RWPE1 (cell line): Measurements from ENCODE around the gene TRIM72.

Experiments
- CTCF ChIA-PET: fragments of 350-600 bp; sonication (Branson Sonifier 250); formaldehyde crosslinking; extraction: SDS; loops from one replicate; lab custom pipeline; 2021; lab: Yijun Ruan, JAX
- POLR2A ChIA-PET: fragments of 400-600 bp; formaldehyde crosslinking; extraction: SDS; loops from one replicate; lab custom pipeline; 2020; ENCODE audit warnings: antibody characterized with exemption; ENCODE audit not compliant: low non-redundant PET; lab: Yijun Ruan, JAX
- DNase-seq: peaks from one replicate; pipeline ENCODE4 v3.0.0; 2012; ENCODE audit warnings: low spot score
- H3K27ac ChIP-seq: fragments of 450-650 bp; 2 replicates; pipeline ENCODE4 v1.5.1; 2017
- CTCF ChIP-seq: fragments of 450-650 bp; conservative IDR thresholded peaks from 2 replicates; pipeline ENCODE4 v1.5.1; 2017; ENCODE audit warnings: low read depth, mild to moderate bottlenecking

Gene TRIM72

GRCh38 chr16:31202414-31203375 is 11.2 kb upstream of the TRIM72 start, which contains the start of gene PYCARD:
Gene PYCARD (minus strand): TSS chr16:31202760. CDS start chr16:31202690, 70 bp downstream.
- CTCF ChIA-PET = interaction anchor here (1.0 kb wide), 1 partner anchor 249 kb away, joined by 3 read pairs; no protein-coding TSS in a partner anchor
- peak; percentile 55 for DNase-seq
- peak within 1 kb of the TSS; percentile 89 for H3K27ac ChIP-seq
- TF ChIP-seq CTCF = no peak
- POLR2A ChIA-PET = interaction anchor here (0.5 to 0.9 kb wide), 2 partner anchors 15 to 23 kb away, joined by 3 read pairs; partner anchors contain the start of gene FUS

GRCh38 chr16:31204871-31205666 is 8.8 kb upstream of the TRIM72 start:
- ChIA-PET CTCF (no interaction called here), POLR2A (no interaction called here)

GRCh38 chr16:31206776-31207175 is 7.1 kb upstream of the TRIM72 start:
- no peak for DNase-seq
- POLR2A ChIA-PET = no interaction called here
- H3K27ac ChIP-seq = no peak overlapping the region
- CTCF ChIA-PET = interaction anchor here (0.6 to 1.0 kb wide), 2 partner anchors 110 to 221 kb away, joined by 3 read pairs; no protein-coding TSS in a partner anchor
- TF ChIP-seq CTCF = no peak

More at GRCh38 chr16:31204871-31205666, 8.8 kb upstream of the TRIM72 start:
- TF ChIP-seq CTCF = no peak
- no peak for DNase-seq
- no peak overlapping the region for H3K27ac ChIP-seq

- CTCF ChIA-PET = interaction anchor here (0.7 kb wide), 1 partner anchor 62 kb away, joined by 3 read pairs; no protein-coding TSS in a partner anchor
- H3K27ac ChIP-seq = no peak overlapping the region
- POLR2A ChIA-PET = no interaction called here
- DNase-seq = no peak
- no peak for TF ChIP-seq CTCF
These were observed 577 bp upstream of the TRIM72 start for GRCh38 chr16:31213342-31213741.

- H3K27ac ChIP-seq = no peak overlapping the region
- ChIA-PET CTCF (no interaction called here), POLR2A (interaction anchor here (0.6 kb wide), 1 partner anchor 31 kb away, joined by 7 read pairs; no protein-coding TSS in a partner anchor)
- no peak for DNase-seq
- TF ChIP-seq CTCF = no peak
These were observed 878 bp downstream of the TRIM72 start for GRCh38 chr16:31214708-31215286.
